HG02610 (cell line): ENCODE data around the gene WNT7B.

Source experiments
- ATAC-seq: cut with Tn5 transposase; IDR thresholded peaks from one replicate; pipeline ENCODE4 v1.9.1; 2021; ENCODE audit warnings: mild to moderate bottlenecking, moderate library complexity; ENCODE audit not compliant: unreplicated experiment

Gene WNT7B

DNA sequence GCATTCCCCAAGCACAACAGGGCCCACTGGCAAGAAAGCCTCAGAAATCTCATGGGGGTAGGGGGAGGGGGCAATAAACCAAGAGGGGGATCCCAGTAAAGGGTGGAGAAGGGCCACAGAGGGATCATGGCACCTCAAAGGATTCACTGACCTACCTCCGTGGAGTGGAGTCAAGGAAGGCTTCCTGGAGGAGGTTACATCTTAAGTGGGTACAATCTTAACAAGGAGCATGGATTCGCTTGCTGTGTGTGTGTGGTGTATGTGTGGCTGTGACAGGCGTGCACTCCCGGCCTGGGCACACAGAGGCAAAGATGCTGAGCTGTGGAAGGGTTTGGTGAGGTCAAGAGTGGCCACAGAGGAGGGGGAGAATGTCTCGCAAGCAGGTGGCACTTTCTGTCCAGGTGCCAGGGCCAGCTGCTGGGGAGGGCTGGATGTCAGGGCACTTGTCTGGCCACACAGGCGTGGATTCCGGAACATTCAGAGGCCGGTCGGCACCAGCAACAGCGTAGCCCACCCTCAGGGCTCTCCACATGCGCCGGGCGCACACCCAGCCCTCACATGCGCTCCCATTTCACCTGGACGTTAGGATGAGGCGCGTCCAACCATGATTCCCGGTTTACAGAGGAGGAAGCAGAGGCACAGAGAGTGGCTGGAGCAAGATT lies 43.3 kb downstream of the WNT7B start:
- no peak for ATAC-seq

- ATAC-seq = no peak
These were observed 44.9 kb downstream of the WNT7B start for GRCh38 chr22:45932071-45932470.

- ATAC-seq = no peak
These were observed 45.9 kb downstream of the WNT7B start for GRCh38 chr22:45931042-45931441.

GRCh38 chr22:45930324-45930723 lies 46.6 kb downstream of the WNT7B start:
- no peak for ATAC-seq

DNA sequence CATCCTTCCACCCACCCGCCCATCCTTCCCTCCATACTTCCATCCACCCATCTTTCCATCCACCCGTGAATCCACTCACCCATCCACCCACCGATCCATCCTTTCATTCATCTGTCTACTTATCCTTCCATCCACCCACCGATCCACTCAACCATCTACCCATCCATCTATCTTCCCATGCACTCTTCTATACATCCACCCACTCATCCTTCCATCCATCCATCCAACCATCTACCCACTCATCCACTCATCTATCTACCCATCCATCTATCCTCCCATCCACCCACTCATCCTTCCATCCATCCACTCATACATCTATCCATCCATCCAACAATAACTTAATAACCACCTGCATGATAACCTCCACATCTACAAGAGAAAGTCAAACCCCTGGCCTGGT lies 47.3 kb downstream of the WNT7B start:
- no peak for ATAC-seq

DNA sequence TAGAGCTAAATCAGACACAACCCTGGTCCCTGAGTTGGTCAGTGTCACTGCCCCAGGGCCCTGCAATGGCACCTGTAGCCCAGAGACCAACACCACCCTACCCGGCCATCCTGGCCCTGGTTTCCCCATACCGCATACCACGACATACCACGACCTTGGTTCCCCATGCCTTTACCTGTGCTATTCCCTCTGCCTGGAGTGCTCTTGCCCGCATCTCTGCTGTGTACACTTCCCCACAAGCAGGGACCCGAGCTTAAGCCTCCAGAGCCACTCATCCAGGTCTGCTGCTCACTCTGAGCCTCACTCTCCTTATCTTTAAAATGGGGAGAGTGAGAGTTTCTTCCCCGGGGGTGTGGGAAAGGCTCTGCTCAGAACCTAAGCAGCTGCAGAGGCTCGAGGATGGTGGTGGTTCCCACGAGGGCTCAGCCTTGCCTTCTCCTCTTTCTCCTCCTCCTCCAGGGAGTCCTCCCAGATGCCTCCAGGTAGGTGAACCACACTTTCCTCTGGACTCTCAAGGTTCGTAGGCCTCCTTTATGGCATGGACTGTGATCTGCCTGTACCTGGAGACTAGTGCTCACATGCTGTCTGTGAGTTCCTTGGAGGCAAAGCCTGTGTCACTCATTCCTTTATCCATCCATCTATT lies 48.1 kb downstream of the WNT7B start:
- ATAC-seq = no peak

DNA sequence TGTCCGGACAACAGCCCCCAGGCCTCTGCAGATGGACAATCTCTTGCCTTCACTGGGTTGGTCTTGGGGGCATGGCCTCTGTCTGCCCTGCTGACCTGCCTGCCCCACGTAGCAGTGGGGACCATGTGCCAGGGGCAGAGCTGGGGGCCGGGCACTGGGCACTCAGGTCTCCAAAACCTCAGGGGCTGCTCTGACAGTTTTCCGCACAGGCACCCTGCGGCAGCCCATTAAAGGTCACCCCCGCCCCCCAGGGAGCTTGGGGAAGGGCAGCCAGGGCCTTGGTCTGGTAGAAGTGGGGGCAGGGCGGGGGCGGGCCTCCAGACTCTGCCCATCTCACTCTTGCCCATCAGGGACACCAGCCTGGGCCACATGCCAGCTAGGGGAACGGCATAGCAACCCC lies 49.9 kb downstream of the WNT7B start:
- ATAC-seq = no peak

DNA sequence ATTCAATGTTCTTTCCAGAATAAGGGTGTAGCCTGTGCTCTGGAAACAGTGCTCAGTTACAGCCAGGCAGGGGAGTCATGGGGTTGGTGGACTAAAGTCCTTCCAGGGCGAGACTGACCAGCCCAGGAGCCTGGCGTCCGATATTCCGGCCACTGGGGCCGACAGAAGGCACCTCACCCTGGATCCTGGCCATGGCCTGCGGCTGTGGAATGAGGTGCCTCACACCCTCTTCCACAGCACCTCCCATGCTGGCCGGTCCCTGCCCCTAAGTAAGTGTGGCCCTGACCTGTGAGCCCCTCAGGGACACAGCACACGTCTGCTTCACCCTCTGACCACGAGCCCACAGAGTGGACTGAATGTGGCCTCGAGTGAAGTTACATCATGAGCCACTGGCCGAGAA lies 50.5 kb downstream of the WNT7B start:
- ATAC-seq = no peak

GRCh38 chr22:45925811-45926351 lies 51.1 kb downstream of the WNT7B start:
- ATAC-seq = no peak

- no peak for ATAC-seq
These were observed 53.1 kb downstream of the WNT7B start for GRCh38 chr22:45923835-45924234.

- no peak for ATAC-seq
These were observed 53.8 kb downstream of the WNT7B start for GRCh38 chr22:45923212-45923611.

DNA sequence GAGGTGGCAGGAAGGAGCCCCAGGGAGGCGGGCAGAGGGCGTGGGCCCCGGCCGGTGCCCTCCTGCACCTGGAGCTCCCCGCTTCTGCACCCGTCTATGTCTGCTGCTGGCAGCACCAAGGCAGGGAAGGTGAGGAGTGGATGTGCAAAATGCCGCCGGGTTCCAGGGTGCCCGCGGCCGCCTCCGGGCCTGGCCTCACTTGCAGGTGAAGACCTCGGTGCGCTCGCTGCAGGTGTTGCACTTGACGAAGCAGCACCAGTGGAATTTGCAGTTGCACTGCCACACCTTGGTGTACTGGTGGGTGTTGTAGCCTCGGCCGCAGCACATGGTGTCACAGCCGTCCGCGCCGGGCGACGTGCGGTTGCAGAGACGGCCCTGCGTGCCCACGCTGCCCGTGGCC lies 54.3 kb downstream of the WNT7B start:
- ATAC-seq = no peak

DNA sequence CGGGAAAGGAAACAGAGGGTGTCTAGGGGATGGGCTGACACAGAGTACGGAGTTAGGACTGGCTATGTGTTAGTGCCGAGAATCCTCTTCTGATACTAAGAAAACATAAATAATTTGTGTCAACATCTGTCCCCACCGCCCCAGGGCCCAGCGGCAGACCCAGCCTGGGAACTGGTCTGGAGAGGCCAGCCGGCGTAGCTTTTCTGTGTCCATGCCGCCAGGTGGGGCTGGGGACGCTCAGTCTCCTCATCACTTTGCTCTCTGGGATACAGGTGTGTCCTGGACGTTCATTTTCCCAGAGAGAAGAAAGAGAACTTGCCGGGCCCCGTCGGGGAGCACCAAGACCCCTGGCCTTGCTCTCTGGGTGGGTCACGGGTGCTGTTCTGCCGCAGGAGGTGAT lies 54.7 kb downstream of the WNT7B start:
- ATAC-seq = no peak

- no peak for ATAC-seq
These were observed 57.3 kb downstream of the WNT7B start for GRCh38 chr22:45919504-45920286.

DNA sequence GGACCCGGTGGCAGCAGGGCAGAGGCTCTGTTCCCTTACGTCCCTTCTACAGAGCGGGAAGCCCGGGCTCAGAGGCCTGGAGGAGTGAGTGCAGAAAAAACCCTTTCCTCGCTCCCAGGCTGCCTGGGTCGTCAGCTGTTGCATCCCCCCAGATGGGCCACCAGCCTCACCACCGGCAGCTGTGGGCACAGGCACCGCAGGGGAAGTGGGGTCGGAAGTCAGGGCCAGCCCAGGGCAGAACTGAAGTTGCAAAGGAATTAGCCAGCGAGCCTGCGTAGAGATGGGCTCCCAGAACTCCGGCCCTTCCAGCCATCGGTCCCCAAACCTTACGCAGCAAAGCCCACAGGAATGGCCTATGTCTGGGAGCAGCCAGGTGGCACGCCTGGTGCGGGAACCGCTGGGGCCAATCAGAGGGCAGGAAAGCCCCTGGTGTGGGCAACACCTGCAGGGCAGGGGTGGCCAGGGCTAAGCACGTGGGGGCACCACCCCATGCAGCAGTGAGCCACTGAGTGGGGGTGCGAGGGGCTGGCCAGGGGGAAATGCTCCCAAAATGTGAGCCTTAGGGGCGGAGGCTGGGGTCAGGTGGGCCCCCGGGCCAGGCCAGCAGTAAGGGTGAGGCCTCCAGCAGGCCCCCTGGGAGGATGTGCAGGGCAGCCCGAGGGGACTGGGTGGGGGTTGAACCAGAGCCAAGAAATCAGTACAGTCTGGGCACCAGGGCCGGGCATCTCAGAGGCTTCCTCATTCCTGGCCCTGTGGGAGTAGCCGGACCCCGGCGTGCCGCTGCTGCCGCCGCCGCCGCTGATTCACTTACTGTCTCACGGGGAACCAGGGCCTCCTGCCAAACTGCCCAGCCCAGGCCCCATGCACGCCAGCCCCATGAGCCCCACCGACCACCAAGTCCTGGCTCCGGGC lies 58.2 kb downstream of the WNT7B start:
- no peak for ATAC-seq

DNA sequence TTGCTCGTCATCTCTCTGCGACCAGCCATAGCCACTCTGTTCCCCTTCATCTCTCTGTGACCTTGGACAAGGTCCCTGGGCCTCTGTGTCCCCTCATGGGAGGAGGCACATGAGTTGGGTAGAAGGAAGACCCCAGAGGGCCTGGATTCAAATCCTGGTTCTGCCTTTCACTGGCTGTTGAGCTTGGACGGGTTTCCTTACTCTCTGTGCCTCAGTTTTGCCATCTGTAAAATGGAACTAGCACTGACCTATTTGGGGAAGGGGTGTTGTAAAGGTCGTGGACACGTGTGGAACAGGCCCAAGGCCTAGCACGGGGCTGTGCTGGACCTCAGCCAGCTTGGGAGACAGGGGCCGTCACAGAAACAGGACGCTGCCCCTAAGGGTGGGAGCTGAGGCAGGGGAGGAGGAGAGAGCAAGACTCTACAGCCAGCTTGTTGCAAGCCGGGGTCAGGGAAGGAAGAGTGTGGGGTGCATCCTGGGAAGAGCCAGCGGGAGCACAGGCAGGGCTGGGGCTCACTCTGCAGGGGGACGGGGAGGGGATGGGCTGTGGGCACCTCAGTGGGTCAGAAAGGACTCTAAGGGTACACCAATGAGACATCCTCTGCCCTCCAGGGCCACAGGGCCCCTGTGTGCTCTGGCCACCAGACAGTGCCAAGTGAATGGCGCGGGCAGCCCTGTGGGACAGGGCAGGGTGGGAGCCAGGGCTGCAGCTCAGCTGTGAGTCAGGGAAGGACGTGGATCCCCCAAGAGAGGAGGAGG lies 59.1 kb downstream of the WNT7B start:
- ATAC-seq = no peak

GRCh38 chr22:45917146-45917545 lies 59.8 kb downstream of the WNT7B start:
- no peak for ATAC-seq

DNA sequence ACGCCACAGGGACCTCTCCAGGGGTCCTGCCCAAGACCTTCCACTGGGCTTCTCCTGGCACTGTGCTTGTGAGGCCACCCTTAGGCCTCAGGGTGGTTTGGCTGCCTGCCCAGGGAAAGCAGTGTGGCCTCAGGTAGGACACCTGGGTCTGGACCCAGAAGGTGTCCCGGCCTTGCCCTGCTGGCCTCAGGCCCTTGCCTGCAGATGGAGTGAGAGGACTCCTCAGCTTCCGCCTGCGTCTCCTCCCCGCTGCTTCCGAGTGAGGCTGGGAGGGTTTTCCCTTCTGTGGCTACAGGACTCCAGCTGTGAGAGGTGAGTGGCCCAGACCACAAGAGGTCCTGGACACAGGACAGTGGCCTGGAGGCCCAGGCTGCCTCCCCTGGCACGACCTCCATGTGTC lies 60.4 kb downstream of the WNT7B start:
- no peak for ATAC-seq

DNA sequence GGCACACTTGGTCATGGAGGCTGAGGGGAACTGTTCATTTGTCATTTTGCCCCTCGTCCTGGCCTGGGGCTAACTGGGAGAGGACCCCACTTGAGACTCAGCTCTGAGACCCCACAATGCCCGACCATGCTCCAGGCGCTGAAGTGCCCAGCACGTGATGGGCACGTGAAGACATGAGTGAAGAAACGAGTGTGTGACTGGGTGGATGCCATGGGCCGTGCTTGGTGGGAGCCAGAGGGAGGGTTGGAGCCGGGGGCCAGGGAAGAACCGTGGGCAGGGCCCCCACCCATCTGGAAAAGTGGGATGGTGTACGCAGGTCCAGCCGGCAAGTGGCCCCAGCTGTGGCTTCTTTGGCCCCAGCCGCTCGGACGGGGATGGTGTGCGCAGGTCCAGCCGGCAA lies 61.1 kb downstream of the WNT7B start:
- ATAC-seq = no peak

DNA sequence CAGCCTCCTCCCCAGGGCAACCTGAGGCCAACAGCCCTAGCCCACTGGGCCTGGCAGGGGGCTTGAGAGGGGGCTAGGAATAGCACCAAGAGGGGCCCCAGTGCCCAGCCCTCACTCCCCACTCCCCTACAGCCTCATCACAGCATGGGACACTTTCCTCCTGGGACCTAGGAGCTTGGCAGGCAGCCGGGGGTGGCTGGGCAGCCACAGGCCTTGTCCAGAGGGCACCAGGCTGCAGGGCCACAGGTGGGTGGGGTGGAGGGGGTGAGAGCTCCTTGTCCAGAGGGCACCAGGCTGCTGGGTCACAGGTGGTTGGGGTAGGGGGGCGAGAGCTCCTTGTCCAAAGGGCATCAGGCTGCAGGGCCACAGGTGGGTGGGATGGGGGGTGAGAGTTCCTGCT lies 61.8 kb downstream of the WNT7B start:
- ATAC-seq = no peak
